Medulla oblongata (tissue), 1 donor: ENCODE measurements around the gene PPIP5K1.

Experiments
- DNase-seq: peaks from one replicate; pipeline ENCODE4 v3.0.0-alpha.2; 2015; ENCODE audit errors: extremely low spot score

The PPIP5K1 gene

GRCh38 chr15:43488790-43489189 is 101.2 kb downstream of the PPIP5K1 start:
- DNase-seq, result no peak

GRCh38 chr15:43487271-43487895 is 102.6 kb downstream of the PPIP5K1 start:
- no peak for DNase-seq

GRCh38 chr15:43484455-43484854 is 105.6 kb downstream of the PPIP5K1 start:
- no peak for DNase-seq
